Measurements from ENCODE around the gene COA3. TPM values are rescaled to one million over a fixed set of nuclear protein-coding genes. Genes with fewer than 3 reads are reported as not detected.

Gene COA3, protein sequence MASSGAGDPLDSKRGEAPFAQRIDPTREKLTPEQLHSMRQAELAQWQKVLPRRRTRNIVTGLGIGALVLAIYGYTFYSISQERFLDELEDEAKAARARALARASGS
- total RNA-seq (31.9 and 32.1 TPM in 2 replicates), polyA plus RNA-seq (7.5 and 18.5 TPM in 2 replicates), polyA minus RNA-seq (25.8 and 32.0 TPM in 2 replicates)
- total RNA-seq (2013), result 44.7 TPM

DNA sequence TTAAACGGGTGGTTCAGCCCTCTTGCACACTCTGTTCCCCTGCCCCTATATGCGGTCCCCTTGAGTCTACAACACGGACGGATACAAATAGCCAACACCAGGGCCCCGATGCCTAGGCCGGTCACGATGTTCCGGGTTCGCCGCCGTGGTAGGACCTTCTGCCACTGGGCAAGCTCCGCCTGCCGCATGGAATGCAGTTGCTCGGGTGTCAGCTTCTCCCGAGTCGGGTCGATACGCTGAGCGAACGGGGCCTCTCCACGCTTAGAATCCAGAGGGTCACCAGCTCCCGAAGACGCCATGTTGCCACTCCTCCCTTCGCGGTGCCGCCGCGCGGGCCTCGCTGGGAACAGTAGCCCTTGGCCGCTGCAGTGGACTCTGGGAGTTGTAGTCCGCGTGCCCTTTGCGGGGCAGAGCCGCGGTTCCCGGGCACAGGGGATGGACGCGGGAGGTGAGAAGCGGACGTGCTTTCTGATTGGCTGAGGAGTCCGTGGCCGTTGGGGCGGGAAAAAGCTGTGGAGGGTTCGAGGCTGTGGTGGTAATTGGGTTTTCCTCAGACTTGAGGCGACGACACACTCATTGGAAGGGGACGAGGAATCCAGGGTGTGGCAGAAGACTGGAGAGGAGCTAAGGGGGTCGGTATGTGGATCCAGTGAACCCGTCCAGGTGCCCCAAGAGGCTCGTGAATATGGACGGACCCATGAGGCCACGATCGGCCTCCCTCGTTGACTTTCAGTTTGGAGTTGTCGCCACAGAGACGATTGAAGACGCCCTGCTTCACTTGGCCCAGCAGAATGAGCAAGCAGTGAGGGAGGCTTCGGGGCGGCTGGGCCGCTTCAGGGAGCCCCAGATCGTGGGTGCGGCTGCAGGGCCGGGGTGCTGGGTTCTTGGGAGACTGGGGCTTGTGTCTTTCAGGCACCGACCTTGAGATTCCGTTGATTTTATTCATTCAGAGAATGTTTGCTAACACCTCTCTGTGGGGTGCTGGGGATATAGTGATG is at the start of gene COA3, which contains the start of gene CNTD1:
COA3 (minus strand) TSS at position 322 of the 998 bp plus-strand sequence; CDS start at position 299, 23 bp downstream.
CNTD1 (plus strand) TSS at position 479 of the 998 bp plus-strand sequence; CDS start at position 686, 207 bp downstream.
- peak within 1 kb of the TSS; percentile 81 for H3K4me2 ChIP-seq (replicated peaks; ENCODE audit: low read depth, low read length, poor library complexity, severe bottlenecking)
- Mint-ChIP-seq H3K4me1 (peaks cover 27% of the 10 kb centered on the region), H3K27me3 (peaks cover 5% of the 10 kb centered on the region), H3K27ac (peak within 1 kb of the TSS; percentile 83), H3K4me3 (peak within 1 kb of the TSS; percentile 96), H3K9me3 (ENCODE audit: insufficient read depth) (no peaks in the 10 kb centered on the region)
- ChIA-PET CTCF (interaction anchor here (0.5 to 1.0 kb wide), 3 partner anchors 27 to 220 kb away, joined by 3 to 4 read pairs (median 4); no protein-coding TSS in a partner anchor), POLR2A (interaction anchor here (1.2 to 2.1 kb wide), 2 partner anchors 25 to 26 kb away, joined by 5 to 9 read pairs; partner anchors contain the start of genes BECN1 and VPS25)
- DNase-seq, result peak; percentile 79
- peaks cover 0 to 3% (median 0%) of the 10 kb centered on the region in 3 donors for H3K9me3 ChIP-seq (ENCODE audit: control extremely low read depth in 1 of 3, control insufficient read depth in 2 of 3, insufficient read depth in 1 of 3, low read length in 2 of 3)
- H3K79me2 ChIP-seq (ENCODE audit: control insufficient read depth, insufficient read depth, low read length), result peaks cover 23% of the 10 kb centered on the region
- H4K20me1 ChIP-seq (ENCODE audit: control insufficient read depth, insufficient read depth, low read length, poor library complexity, severe bottlenecking), result no peaks in the 10 kb centered on the region
- H3K4me1 ChIP-seq (ENCODE audit: control insufficient read depth in 2 of 2, insufficient read depth in 2 of 2, low read length in 2 of 2), result peaks cover 14 to 21% of the 10 kb centered on the region in 2 donors
- peak within 1 kb of the TSS; percentile 87 for H3K9ac ChIP-seq (ENCODE audit: low read length)
- peak within 1 kb of the TSS; percentile 59 to 90 (median 76) for H3K4me3 ChIP-seq (ENCODE audit: control extremely low read depth in 1 of 5, extremely low read depth in 1 of 5, insufficient read depth in 1 of 5, low read depth in 2 of 5, low read length in 4 of 5)
- peak within 1 kb of the TSS; percentile 4 to 69 for H3K27ac ChIP-seq (ENCODE audit: low read length in 2 of 2)
- 28% methylated on average over 66 of the region's 66 CpGs for WGBS (ENCODE audit: insufficient coverage)
- H3K27me3 ChIP-seq (replicated peaks in 1 of 4; ENCODE audit: control extremely low read depth in 1 of 4, control insufficient read depth in 3 of 4, insufficient read depth in 4 of 4, low read length in 3 of 4), result no peaks in the 10 kb centered on the region
- H2AFZ ChIP-seq (ENCODE audit: insufficient read depth, low read depth, low read length, poor library complexity, severe bottlenecking), result peak within 1 kb of the TSS; percentile 92
- intact Hi-C loops (cut with micrococcal nuclease), result loop anchor here (1.0 kb wide), 3 partner anchors 25 to 53 kb away; partner anchors contain the start of genes BECN1, EZH1 and VPS25
- H3K36me3 ChIP-seq (replicated peaks in 1 of 2; ENCODE audit: control extremely low read depth in 1 of 2, control insufficient read depth in 1 of 2, extremely low read depth in 1 of 2, insufficient read depth in 2 of 2, low read length in 1 of 2), result peaks cover 0 to 2% of the 10 kb centered on the region in 2 experiments
- ATAC-seq (ENCODE audit: low read depth), result peak; percentile 99
- TF ChIP-seq EZH2 (IDR thresholded peaks at IDR 0.05; ENCODE audit: borderline replicate concordance, insufficient read depth, low read depth, low read length, poor library complexity, severe bottlenecking), result no peak
- TF ChIP-seq, protein P1, sequence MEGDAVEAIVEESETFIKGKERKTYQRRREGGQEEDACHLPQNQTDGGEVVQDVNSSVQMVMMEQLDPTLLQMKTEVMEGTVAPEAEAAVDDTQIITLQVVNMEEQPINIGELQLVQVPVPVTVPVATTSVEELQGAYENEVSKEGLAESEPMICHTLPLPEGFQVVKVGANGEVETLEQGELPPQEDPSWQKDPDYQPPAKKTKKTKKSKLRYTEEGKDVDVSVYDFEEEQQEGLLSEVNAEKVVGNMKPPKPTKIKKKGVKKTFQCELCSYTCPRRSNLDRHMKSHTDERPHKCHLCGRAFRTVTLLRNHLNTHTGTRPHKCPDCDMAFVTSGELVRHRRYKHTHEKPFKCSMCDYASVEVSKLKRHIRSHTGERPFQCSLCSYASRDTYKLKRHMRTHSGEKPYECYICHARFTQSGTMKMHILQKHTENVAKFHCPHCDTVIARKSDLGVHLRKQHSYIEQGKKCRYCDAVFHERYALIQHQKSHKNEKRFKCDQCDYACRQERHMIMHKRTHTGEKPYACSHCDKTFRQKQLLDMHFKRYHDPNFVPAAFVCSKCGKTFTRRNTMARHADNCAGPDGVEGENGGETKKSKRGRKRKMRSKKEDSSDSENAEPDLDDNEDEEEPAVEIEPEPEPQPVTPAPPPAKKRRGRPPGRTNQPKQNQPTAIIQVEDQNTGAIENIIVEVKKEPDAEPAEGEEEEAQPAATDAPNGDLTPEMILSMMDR (IDR thresholded peaks at IDR 0.05), result no peak
